Neural cell (in vitro differentiated cells): ENCODE data around the gene NUTF2. TPM values are rescaled to one million over a fixed set of nuclear protein-coding genes. Genes with fewer than 3 reads are reported as not detected.
A peak's percentile ranks its signal among the peaks of the same experiment; 100 is the strongest.

ENCODE experiments used
- H2AFZ ChIP-seq: fragments of 200-600, 300-800 bp; sonication (generic), shearing (Covaris generic); 2 replicates; pipeline ENCODE4 v1.6.0; 2014; ENCODE audit warnings: low read depth, mild to moderate bottlenecking, antibody characterized with exemption, low read length, moderate library complexity
- H3F3A ChIP-seq: fragments of 200-600 bp; shearing (Covaris generic); 2 replicates; pipeline ENCODE4 v1.6.1; 2016; ENCODE audit warnings: mild to moderate bottlenecking, moderate library complexity, mixed read lengths, antibody characterized with exemption, low read length; ENCODE audit not compliant: insufficient read depth, poor library complexity, severe bottlenecking
- H3K27ac ChIP-seq: fragments of 200-600, 300-800 bp; sonication (generic), shearing (Covaris generic); 2 replicates; pipeline ENCODE4 v1.5.1; 2014; ENCODE audit warnings: mild to moderate bottlenecking, low read length, moderate library complexity
- H3K27me3 ChIP-seq: fragments of 300-800, 200-600 bp; sonication (generic), shearing (Covaris generic); 2 replicates; pipeline ENCODE4 v1.6.0; 2014; ENCODE audit warnings: mild to moderate bottlenecking, low read depth, low read length, moderate library complexity; ENCODE audit not compliant: insufficient read depth
- H3K36me3 ChIP-seq: fragments of 300-800, 200-600 bp; sonication (generic), shearing (Covaris generic); 2 replicates; pipeline ENCODE4 v1.5.1; 2014; ENCODE audit warnings: mild to moderate bottlenecking, antibody characterized with exemption, low read length, moderate library complexity; ENCODE audit not compliant: insufficient read depth
- H3K4me2 ChIP-seq: fragments of 300-800, 200-600 bp; sonication (generic), shearing (Covaris generic); 2 replicates; pipeline ENCODE4 v1.6.0; 2014; ENCODE audit warnings: mild to moderate bottlenecking, low read length
- H3K4me3 ChIP-seq: fragments of 300-800, 200-600 bp; sonication (generic), shearing (Covaris generic); 2 replicates; pipeline ENCODE4 v1.5.1; 2014; ENCODE audit warnings: mild to moderate bottlenecking, low read length, moderate library complexity
- H3K79me2 ChIP-seq: fragments of 200-600 bp; shearing (Covaris generic); replicated peaks from 2 replicates; pipeline ENCODE4 v1.6.0; 2014; ENCODE audit warnings: mild to moderate bottlenecking, low read length, moderate library complexity; ENCODE audit not compliant: insufficient read depth
- H3K9ac ChIP-seq: fragments of 300-800, 200-600 bp; sonication (generic), shearing (Covaris generic); 2 replicates; pipeline ENCODE4 v1.6.1; 2016; ENCODE audit warnings: mild to moderate bottlenecking, low read length, mixed read lengths
- H3K9me2 ChIP-seq: fragments of 200-600 bp; shearing (Covaris generic); 2 replicates; pipeline ENCODE4 v1.6.1; 2016; ENCODE audit warnings: mild to moderate bottlenecking, low read length, mixed read lengths; ENCODE audit not compliant: insufficient read depth
- H3K9me3 ChIP-seq: fragments of 200-600, 300-800 bp; sonication (generic), shearing (Covaris generic); 2 replicates; pipeline ENCODE4 v1.6.1; 2016; ENCODE audit warnings: mild to moderate bottlenecking, mixed run types, low read length, moderate library complexity, mixed read lengths
- H4K20me1 ChIP-seq: fragments of 200-600 bp; shearing (Covaris generic); 2 replicates; pipeline ENCODE4 v1.6.1; 2016; ENCODE audit warnings: mild to moderate bottlenecking, mixed run types; ENCODE audit not compliant: insufficient read depth
- CTCF ChIP-seq: fragments of 450-650 bp; IDR thresholded peaks from 2 replicates; pipeline ENCODE4 v1.5.1; 2014; ENCODE audit warnings: antibody characterized with exemption, mild to moderate bottlenecking, moderate library complexity; ENCODE audit not compliant: poor library complexity, severe bottlenecking
- EP300 ChIP-seq: fragments of 450-650 bp; conservative IDR thresholded peaks from 2 replicates; pipeline ENCODE4 v1.6.1; 2014; ENCODE audit warnings: antibody characterized with exemption, mild to moderate bottlenecking, moderate library complexity; ENCODE audit not compliant: poor library complexity, severe bottlenecking
- EZH2 ChIP-seq: fragments of 200-600, 300-800 bp; shearing (Covaris generic), sonication (generic); IDR thresholded peaks from 2 replicates; pipeline ENCODE4 v1.6.1; 2014; ENCODE audit warnings: antibody characterized with exemption, low read length, borderline replicate concordance, mild to moderate bottlenecking; ENCODE audit not compliant: insufficient read depth, poor library complexity, severe bottlenecking
- MXI1 ChIP-seq: fragments of 450-650 bp; conservative IDR thresholded peaks from 2 replicates; pipeline ENCODE4 v1.6.1; 2014; ENCODE audit warnings: antibody characterized with exemption, mild to moderate bottlenecking; ENCODE audit not compliant: poor library complexity, severe bottlenecking
- POLR2AphosphoS5 ChIP-seq: IDR thresholded peaks from 2 replicates; pipeline ENCODE4 v1.6.1; 2012
- RAD21 ChIP-seq: fragments of 450-650 bp; conservative IDR thresholded peaks from 2 replicates; pipeline ENCODE4 v1.6.1; 2014; ENCODE audit warnings: antibody characterized with exemption, mild to moderate bottlenecking, moderate library complexity
- SMC3 ChIP-seq: fragments of 450-650 bp; conservative IDR thresholded peaks from 2 replicates; pipeline ENCODE4 v1.6.1; 2014; ENCODE audit warnings: antibody characterized with exemption, mild to moderate bottlenecking, moderate library complexity; ENCODE audit not compliant: poor library complexity
- TAF1 ChIP-seq: IDR thresholded peaks from 2 replicates; pipeline ENCODE4 v1.6.1; 2012; ENCODE audit warnings: low read depth
- polyA plus RNA-seq: library from polyadenylated mRNA; depleted of rRNA; stranded (reverse); fragments of >200 nt; gene quantifications from 2 replicates; pipeline ENCODE4 v1.2.3, GENCODE V29; 2014
- TF ChIP-seq, protein P1 (sequence below): IDR thresholded peaks from 2 replicates; pipeline ENCODE4 v1.6.1; 2012; ENCODE audit warnings: borderline replicate concordance

NUTF2 gene
- polyA plus RNA-seq, 1 donor from 2014 or later = 98.6 TPM

DNA sequence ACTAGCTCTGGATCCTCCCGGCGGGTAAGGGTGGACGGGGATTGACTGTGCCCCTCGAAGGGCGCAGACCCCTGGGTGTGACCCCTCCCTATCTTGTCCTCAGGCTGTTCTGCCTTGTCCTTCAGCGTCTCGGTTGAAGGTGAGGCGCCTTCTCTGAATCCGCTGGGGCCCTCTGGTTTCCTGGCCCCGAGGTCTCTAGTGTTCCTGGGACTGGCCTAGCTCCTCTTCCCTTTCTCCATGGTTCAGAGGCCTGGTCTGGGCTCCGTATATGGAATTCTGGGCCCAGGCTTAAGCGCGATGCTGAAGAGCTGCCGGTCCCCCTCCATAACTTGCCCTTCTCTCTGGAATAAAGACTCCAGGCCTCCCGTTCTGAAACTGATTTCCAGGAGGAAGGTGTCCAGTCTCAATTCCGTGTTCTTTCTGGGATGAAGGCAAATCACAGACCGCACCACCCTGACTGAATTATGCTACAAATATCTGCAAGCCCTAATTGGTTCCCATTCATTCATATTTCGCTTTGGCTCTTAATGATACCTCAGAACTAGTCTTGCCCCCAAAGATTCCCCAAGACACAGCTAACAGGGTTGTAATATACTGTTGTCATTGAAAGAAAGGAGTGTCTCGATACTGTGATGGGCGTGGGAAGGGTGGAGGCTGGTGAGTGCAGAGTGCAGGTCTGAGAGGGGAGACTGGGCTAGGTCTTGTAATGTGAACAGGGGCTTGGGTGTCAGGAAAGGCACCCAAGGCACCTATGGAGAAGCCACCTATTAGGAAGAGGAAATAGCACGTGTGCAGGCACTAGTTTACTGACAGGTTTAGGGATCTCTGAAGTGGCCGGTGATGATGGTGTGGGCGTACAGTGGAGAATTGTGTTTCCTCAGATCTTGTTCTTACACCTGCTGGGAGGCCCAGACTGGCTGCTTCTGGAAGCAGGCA lies 27.0 kb downstream of the NUTF2 start:
- H3K9me2 ChIP-seq = no peaks in the 10 kb centered on the region
- no peaks in the 10 kb centered on the region for H4K20me1 ChIP-seq
- TF ChIP-seq TAF1 = no peak
- TF ChIP-seq, protein P1, sequence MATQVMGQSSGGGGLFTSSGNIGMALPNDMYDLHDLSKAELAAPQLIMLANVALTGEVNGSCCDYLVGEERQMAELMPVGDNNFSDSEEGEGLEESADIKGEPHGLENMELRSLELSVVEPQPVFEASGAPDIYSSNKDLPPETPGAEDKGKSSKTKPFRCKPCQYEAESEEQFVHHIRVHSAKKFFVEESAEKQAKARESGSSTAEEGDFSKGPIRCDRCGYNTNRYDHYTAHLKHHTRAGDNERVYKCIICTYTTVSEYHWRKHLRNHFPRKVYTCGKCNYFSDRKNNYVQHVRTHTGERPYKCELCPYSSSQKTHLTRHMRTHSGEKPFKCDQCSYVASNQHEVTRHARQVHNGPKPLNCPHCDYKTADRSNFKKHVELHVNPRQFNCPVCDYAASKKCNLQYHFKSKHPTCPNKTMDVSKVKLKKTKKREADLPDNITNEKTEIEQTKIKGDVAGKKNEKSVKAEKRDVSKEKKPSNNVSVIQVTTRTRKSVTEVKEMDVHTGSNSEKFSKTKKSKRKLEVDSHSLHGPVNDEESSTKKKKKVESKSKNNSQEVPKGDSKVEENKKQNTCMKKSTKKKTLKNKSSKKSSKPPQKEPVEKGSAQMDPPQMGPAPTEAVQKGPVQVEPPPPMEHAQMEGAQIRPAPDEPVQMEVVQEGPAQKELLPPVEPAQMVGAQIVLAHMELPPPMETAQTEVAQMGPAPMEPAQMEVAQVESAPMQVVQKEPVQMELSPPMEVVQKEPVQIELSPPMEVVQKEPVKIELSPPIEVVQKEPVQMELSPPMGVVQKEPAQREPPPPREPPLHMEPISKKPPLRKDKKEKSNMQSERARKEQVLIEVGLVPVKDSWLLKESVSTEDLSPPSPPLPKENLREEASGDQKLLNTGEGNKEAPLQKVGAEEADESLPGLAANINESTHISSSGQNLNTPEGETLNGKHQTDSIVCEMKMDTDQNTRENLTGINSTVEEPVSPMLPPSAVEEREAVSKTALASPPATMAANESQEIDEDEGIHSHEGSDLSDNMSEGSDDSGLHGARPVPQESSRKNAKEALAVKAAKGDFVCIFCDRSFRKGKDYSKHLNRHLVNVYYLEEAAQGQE = peak; percentile 19
- peak overlapping the region; percentile 88 for H3K9ac ChIP-seq
- H3F3A ChIP-seq = no peaks in the 10 kb centered on the region
- peak overlapping the region; percentile 60 for H3K27ac ChIP-seq
- H3K27me3 ChIP-seq = no peaks in the 10 kb centered on the region
- peak overlapping the region; percentile 41 for H2AFZ ChIP-seq
- H3K4me3 ChIP-seq = peak overlapping the region; percentile 87
- H3K36me3 ChIP-seq = no peaks in the 10 kb centered on the region
- H3K9me3 ChIP-seq = no peaks in the 10 kb centered on the region
- H3K4me2 ChIP-seq = peak overlapping the region; percentile 72
- peaks cover 26% of the 10 kb centered on the region for H3K79me2 ChIP-seq

DNA sequence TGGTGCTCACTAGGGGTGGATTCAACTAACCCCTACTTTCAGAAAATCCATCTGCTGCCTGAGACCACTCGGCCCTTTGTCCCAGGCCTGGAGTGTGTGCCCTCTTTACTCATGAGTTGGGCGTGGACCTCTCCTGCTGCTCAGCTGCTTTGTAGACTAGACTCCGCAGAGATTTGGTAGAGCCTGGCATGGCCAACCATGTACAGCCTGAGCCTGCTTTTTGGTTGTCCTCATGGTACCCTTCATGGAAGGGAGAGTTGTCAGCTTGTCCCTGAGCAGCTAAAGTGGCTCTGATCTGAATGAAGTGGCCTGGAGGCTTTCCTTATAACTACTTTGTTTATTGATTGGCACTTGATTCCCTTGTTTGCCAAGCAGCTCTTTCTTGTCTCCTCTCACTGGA lies 27.6 kb downstream of the NUTF2 start:
- no peak for TF ChIP-seq SMC3
- TF ChIP-seq EZH2 = no peak
- TF ChIP-seq, protein P1 = no peak
- no peak for TF ChIP-seq POLR2AphosphoS5
- no peak for TF ChIP-seq EP300
- TF ChIP-seq CTCF = no peak
- no peak for TF ChIP-seq TAF1
- no peak for TF ChIP-seq RAD21
- no peak for TF ChIP-seq MXI1
- H3K36me3 ChIP-seq = no peaks in the 10 kb centered on the region
- H3K27me3 ChIP-seq = no peaks in the 10 kb centered on the region
- H3K9me2 ChIP-seq = no peaks in the 10 kb centered on the region
- peak overlapping the region; percentile 88 for H3K9ac ChIP-seq
- H3K9me3 ChIP-seq = no peaks in the 10 kb centered on the region
- peak overlapping the region; percentile 72 for H3K4me2 ChIP-seq
- H3K27ac ChIP-seq = no peak overlapping the region
- H3K4me3 ChIP-seq = peak overlapping the region; percentile 87
- no peaks in the 10 kb centered on the region for H4K20me1 ChIP-seq
- H2AFZ ChIP-seq = no peak overlapping the region
- H3F3A ChIP-seq = no peaks in the 10 kb centered on the region
- peaks cover 26% of the 10 kb centered on the region for H3K79me2 ChIP-seq
